DMS53 (cell line): ENCODE data around the gene PSMA2.

Experiments
- DNase-seq: peaks from one replicate; lab custom pipeline; 2025; lab: John Stamatoyannopoulos, UW

Gene PSMA2

GRCh38 chr7:42931834-42932651 is at the start of gene PSMA2, which contains the start of gene MRPL32:
Gene PSMA2, minus strand, starts transcription at chr7:42932174. Its CDS starts 16 bp downstream, at chr7:42932158.
Gene MRPL32, plus strand, starts transcription at chr7:42932376. Its CDS starts 11 bp downstream, at chr7:42932387.
- DNase-seq: peak; percentile 99

GRCh38 chr7:42981601-42982000 is 49.6 kb upstream of the PSMA2 start:
- DNase-seq: no peak

GRCh38 chr7:42980514-42980913 is 48.5 kb upstream of the PSMA2 start:
- DNase-seq: no peak

GRCh38 chr7:42980084-42980483 is 48.1 kb upstream of the PSMA2 start:
- no peak for DNase-seq

GRCh38 chr7:42978496-42978895 is 46.5 kb upstream of the PSMA2 start:
- DNase-seq: no peak

- DNase-seq: no peak
Observed at GRCh38 chr7:42976371-42976770, 44.4 kb upstream of the PSMA2 start.

- peak; percentile 4 for DNase-seq
Observed at GRCh38 chr7:42972699-42973500, 40.9 kb upstream of the PSMA2 start.

- DNase-seq: no peak
Observed at GRCh38 chr7:42967391-42967790, 35.4 kb upstream of the PSMA2 start.

GRCh38 chr7:42964849-42965805 is 33.2 kb upstream of the PSMA2 start:
- no peak for DNase-seq

GRCh38 chr7:42964293-42964692 is 32.3 kb upstream of the PSMA2 start:
- DNase-seq: no peak

GRCh38 chr7:42961170-42961569 is 29.2 kb upstream of the PSMA2 start:
- DNase-seq: no peak

GRCh38 chr7:42960762-42961161 is 28.8 kb upstream of the PSMA2 start:
- DNase-seq: no peak

- DNase-seq: no peak
Observed at GRCh38 chr7:42959549-42959948, 27.6 kb upstream of the PSMA2 start.

GRCh38 chr7:42956062-42956461 is 24.1 kb upstream of the PSMA2 start:
- DNase-seq: no peak

- DNase-seq: no peak
Observed at GRCh38 chr7:42953994-42954393, 22.0 kb upstream of the PSMA2 start.

- DNase-seq: no peak
Observed at GRCh38 chr7:42952328-42952727, 20.4 kb upstream of the PSMA2 start.

- no peak for DNase-seq
Observed at GRCh38 chr7:42950417-42950816, 18.4 kb upstream of the PSMA2 start.

- no peak for DNase-seq
Observed at GRCh38 chr7:42947521-42947920, 15.5 kb upstream of the PSMA2 start.

GRCh38 chr7:42946627-42946950 is 14.6 kb upstream of the PSMA2 start:
- no peak for DNase-seq

GRCh38 chr7:42945821-42946626 is 14.1 kb upstream of the PSMA2 start:
- no peak for DNase-seq
